ENCODE data around the gene AFAP1L2.

GRCh38 chr10:114368057-114368391 is 36.3 kb downstream of the AFAP1L2 start:
- TF ChIP-seq CTCF (IDR thresholded peaks at IDR 0.05) (no peak), EZH2 (IDR thresholded peaks at IDR 0.05; ENCODE audit: borderline replicate concordance, insufficient read depth, low read depth, low read length, poor library complexity, severe bottlenecking) (no peak)
